Astrocyte (in vitro differentiated cells and primary cell): ENCODE results near the gene LIF.

Source experiments
- EZH2 ChIP-seq: IDR thresholded peaks from 2 replicates; pipeline ENCODE4 v1.6.1; 2012; ENCODE audit warnings: mild to moderate bottlenecking, low read length, inconsistent platforms; ENCODE audit not compliant: insufficient read depth
- TF ChIP-seq, protein P1 (sequence below): IDR thresholded peaks from 2 replicates; pipeline ENCODE4 v1.5.1; 2011; ENCODE audit warnings: low read depth, mild to moderate bottlenecking, inconsistent platforms, low read length, moderate library complexity; ENCODE audit not compliant: insufficient read depth

DNA sequence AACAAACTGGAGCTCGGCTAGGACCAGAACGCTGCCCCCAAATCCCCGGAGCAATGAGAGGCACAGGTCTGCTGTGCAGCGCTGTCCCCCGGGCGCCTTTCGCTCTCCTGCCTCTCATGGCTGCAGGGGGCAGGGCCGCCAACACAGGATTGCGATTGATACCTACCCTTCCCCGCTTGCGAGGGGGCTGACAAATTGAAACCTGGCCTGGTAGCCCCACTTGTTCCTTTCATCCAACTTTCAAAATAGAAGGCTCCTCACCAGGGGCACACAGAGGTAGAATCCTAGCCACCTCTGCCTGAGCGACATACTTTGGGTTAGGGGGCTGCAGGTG is 43.4 kb upstream of the LIF start:
- TF ChIP-seq, protein P1, sequence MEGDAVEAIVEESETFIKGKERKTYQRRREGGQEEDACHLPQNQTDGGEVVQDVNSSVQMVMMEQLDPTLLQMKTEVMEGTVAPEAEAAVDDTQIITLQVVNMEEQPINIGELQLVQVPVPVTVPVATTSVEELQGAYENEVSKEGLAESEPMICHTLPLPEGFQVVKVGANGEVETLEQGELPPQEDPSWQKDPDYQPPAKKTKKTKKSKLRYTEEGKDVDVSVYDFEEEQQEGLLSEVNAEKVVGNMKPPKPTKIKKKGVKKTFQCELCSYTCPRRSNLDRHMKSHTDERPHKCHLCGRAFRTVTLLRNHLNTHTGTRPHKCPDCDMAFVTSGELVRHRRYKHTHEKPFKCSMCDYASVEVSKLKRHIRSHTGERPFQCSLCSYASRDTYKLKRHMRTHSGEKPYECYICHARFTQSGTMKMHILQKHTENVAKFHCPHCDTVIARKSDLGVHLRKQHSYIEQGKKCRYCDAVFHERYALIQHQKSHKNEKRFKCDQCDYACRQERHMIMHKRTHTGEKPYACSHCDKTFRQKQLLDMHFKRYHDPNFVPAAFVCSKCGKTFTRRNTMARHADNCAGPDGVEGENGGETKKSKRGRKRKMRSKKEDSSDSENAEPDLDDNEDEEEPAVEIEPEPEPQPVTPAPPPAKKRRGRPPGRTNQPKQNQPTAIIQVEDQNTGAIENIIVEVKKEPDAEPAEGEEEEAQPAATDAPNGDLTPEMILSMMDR = no peak
- TF ChIP-seq EZH2 = no peak
